22Rv1 (cell line): ENCODE results near the gene COL10A1.
A peak's percentile ranks its signal among the peaks of the same experiment; 100 is the strongest.
"Not testable (repeated sequence)": the region's sequence is repeated elsewhere in the genome, so short reads cannot be mapped to it uniquely, and the experiment has no call there.

Source experiments
- H3K27ac ChIP-seq: fragments of 450-650 bp; 2 replicates; pipeline ENCODE4 v1.5.1; 2017
- CTCF ChIP-seq: fragments of 450-650 bp; IDR thresholded peaks from 2 replicates; pipeline ENCODE4 v1.5.1; 2017; ENCODE audit warnings: mild to moderate bottlenecking
- ZFX ChIP-seq: fragments of 450-650 bp; IDR thresholded peaks from 2 replicates; pipeline ENCODE4 v1.6.1; 2017; ENCODE audit warnings: antibody characterized with exemption, borderline replicate concordance

The COL10A1 gene

GRCh38 chr6:116100419-116101301 lies 25.3 kb downstream of the COL10A1 start, which contains the start of gene NT5DC1:
Gene NT5DC1 (plus strand): TSS chr6:116100853. CDS start chr6:116100931, 78 bp downstream.
- no peak for TF ChIP-seq ZFX
- peak; percentile 47; the same call in 1 of the 2 replicates for TF ChIP-seq CTCF
- H3K27ac ChIP-seq: peak within 1 kb of the TSS; percentile 93

GRCh38 chr6:116099036-116099435 lies 26.9 kb downstream of the COL10A1 start:
- TF ChIP-seq ZFX (no peak), CTCF (no peak)
- H3K27ac ChIP-seq: peak overlapping the region; percentile 93

GRCh38 chr6:116096979-116097816 lies 28.7 kb downstream of the COL10A1 start:
- H3K27ac ChIP-seq: no peak overlapping the region
- TF ChIP-seq ZFX (no peak), CTCF (peak; percentile 67)

- not testable (repeated sequence) for H3K27ac ChIP-seq
Observed at GRCh38 chr6:116096048-116096759, 29.7 kb downstream of the COL10A1 start.

GRCh38 chr6:116094041-116094440 lies 31.9 kb downstream of the COL10A1 start:
- H3K27ac ChIP-seq: no peak overlapping the region
- TF ChIP-seq CTCF (no peak), ZFX (no peak)

- TF ChIP-seq CTCF: no peak
- no peak for TF ChIP-seq ZFX
- H3K27ac ChIP-seq: no peak overlapping the region
Observed at GRCh38 chr6:116090251-116090650, 35.7 kb downstream of the COL10A1 start.

GRCh38 chr6:116088946-116089345 lies 37.0 kb downstream of the COL10A1 start:
- no peak for TF ChIP-seq CTCF
- TF ChIP-seq ZFX: no peak
- H3K27ac ChIP-seq: no peak overlapping the region
